ENCODE results near the gene MTCL1. TPM values are rescaled to one million over a fixed set of nuclear protein-coding genes. Genes with fewer than 3 reads are reported as not detected.

MTCL1 gene
- total and polyA plus RNA-seq, 2 of the 8 experiments (the other 6 are each of a cell fraction or from before 2014, with no cell fraction given) = 16.6 to 60.8 TPM

DNA sequence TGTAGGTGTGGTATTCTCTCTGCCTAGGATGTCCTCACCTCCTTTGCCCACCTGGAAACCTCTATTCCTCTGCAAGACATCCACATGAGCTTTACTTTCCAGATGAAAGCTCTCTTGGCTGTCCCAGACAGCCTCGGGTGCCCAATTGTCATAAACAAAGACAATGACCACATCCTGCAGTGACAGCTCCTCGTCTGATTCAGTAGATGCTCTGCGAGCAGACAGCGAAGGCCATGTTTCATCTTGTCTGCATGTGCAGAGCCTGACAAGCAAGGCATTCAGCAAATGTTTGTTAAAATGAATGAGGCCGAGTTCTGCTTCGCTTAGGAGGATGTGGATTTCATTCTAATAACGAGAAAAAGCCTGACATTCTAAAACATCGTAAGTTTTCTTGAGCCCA, 150.9 kb downstream of the MTCL1 start (continued):
- TF ChIP-seq, protein P1, sequence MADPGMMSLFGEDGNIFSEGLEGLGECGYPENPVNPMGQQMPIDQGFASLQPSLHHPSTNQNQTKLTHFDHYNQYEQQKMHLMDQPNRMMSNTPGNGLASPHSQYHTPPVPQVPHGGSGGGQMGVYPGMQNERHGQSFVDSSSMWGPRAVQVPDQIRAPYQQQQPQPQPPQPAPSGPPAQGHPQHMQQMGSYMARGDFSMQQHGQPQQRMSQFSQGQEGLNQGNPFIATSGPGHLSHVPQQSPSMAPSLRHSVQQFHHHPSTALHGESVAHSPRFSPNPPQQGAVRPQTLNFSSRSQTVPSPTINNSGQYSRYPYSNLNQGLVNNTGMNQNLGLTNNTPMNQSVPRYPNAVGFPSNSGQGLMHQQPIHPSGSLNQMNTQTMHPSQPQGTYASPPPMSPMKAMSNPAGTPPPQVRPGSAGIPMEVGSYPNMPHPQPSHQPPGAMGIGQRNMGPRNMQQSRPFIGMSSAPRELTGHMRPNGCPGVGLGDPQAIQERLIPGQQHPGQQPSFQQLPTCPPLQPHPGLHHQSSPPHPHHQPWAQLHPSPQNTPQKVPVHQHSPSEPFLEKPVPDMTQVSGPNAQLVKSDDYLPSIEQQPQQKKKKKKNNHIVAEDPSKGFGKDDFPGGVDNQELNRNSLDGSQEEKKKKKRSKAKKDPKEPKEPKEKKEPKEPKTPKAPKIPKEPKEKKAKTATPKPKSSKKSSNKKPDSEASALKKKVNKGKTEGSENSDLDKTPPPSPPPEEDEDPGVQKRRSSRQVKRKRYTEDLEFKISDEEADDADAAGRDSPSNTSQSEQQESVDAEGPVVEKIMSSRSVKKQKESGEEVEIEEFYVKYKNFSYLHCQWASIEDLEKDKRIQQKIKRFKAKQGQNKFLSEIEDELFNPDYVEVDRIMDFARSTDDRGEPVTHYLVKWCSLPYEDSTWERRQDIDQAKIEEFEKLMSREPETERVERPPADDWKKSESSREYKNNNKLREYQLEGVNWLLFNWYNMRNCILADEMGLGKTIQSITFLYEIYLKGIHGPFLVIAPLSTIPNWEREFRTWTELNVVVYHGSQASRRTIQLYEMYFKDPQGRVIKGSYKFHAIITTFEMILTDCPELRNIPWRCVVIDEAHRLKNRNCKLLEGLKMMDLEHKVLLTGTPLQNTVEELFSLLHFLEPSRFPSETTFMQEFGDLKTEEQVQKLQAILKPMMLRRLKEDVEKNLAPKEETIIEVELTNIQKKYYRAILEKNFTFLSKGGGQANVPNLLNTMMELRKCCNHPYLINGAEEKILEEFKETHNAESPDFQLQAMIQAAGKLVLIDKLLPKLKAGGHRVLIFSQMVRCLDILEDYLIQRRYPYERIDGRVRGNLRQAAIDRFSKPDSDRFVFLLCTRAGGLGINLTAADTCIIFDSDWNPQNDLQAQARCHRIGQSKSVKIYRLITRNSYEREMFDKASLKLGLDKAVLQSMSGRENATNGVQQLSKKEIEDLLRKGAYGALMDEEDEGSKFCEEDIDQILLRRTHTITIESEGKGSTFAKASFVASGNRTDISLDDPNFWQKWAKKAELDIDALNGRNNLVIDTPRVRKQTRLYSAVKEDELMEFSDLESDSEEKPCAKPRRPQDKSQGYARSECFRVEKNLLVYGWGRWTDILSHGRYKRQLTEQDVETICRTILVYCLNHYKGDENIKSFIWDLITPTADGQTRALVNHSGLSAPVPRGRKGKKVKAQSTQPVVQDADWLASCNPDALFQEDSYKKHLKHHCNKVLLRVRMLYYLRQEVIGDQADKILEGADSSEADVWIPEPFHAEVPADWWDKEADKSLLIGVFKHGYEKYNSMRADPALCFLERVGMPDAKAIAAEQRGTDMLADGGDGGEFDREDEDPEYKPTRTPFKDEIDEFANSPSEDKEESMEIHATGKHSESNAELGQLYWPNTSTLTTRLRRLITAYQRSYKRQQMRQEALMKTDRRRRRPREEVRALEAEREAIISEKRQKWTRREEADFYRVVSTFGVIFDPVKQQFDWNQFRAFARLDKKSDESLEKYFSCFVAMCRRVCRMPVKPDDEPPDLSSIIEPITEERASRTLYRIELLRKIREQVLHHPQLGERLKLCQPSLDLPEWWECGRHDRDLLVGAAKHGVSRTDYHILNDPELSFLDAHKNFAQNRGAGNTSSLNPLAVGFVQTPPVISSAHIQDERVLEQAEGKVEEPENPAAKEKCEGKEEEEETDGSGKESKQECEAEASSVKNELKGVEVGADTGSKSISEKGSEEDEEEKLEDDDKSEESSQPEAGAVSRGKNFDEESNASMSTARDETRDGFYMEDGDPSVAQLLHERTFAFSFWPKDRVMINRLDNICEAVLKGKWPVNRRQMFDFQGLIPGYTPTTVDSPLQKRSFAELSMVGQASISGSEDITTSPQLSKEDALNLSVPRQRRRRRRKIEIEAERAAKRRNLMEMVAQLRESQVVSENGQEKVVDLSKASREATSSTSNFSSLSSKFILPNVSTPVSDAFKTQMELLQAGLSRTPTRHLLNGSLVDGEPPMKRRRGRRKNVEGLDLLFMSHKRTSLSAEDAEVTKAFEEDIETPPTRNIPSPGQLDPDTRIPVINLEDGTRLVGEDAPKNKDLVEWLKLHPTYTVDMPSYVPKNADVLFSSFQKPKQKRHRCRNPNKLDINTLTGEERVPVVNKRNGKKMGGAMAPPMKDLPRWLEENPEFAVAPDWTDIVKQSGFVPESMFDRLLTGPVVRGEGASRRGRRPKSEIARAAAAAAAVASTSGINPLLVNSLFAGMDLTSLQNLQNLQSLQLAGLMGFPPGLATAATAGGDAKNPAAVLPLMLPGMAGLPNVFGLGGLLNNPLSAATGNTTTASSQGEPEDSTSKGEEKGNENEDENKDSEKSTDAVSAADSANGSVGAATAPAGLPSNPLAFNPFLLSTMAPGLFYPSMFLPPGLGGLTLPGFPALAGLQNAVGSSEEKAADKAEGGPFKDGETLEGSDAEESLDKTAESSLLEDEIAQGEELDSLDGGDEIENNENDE (IDR thresholded peaks at IDR 0.05; ENCODE audit: insufficient replicate concordance, low read length) = no peak
- TF ChIP-seq RAD21 (IDR thresholded peaks at IDR 0.05 in 1 of 2, conservative IDR thresholded peaks at IDR 0.05 in 1 of 2; ENCODE audit: low read depth in 2 of 2, low read length in 2 of 2) (no peak), BCL11A (IDR thresholded peaks at IDR 0.05; ENCODE audit: low read depth in 2 of 2, low read length in 2 of 2) (no peak), TCF12 (IDR thresholded peaks at IDR 0.05; ENCODE audit: low read depth, low read length) (no peak), TBP (IDR thresholded peaks at IDR 0.05; ENCODE audit: low read depth, low read length) (no peak), NANOG (IDR thresholded peaks at IDR 0.05; ENCODE audit: insufficient read depth, low read depth, low read length, poor library complexity, severe bottlenecking) (no peak)
